Tibial nerve (tissue), 4 donors: ENCODE data around the gene TAF4. TPM values are rescaled to one million over a fixed set of nuclear protein-coding genes. Genes with fewer than 3 reads are reported as not detected.

Experiments used
- DNase-seq, 2 donors: peaks; one replicate each; pipeline ENCODE4 v3.0.0-alpha.2; 2019; ENCODE audit warnings: low spot score in 2 of 2
- H3K27ac ChIP-seq, 4 donors: fragments of 200-600 bp; sonication (generic) in 3 of 4; one replicate each; pipeline ENCODE4 v1.5.1; 2017 to 2019; ENCODE audit warnings: mild to moderate bottlenecking in 1 of 4
- H3K27me3 ChIP-seq, 2 donors: fragments of 200-600 bp; sonication (generic) in 1 of 2; one replicate each; pipeline versions ENCODE4 v1.5.1 to v1.6.0; 2017 to 2019
- H3K36me3 ChIP-seq, 3 donors: fragments of 200-600 bp; sonication (generic); one replicate each; pipeline ENCODE4 v1.5.1; 2018 to 2019
- H3K4me1 ChIP-seq, 4 donors: fragments of 200-600 bp; sonication (generic) in 3 of 4; one replicate each; pipeline ENCODE4 v1.5.1; 2017 to 2019
- H3K4me3 ChIP-seq, 4 donors: fragments of 200-600 bp; sonication (generic) in 3 of 4; one replicate each; pipeline ENCODE4 v1.5.1; 2017 to 2019; ENCODE audit warnings: mild to moderate bottlenecking in 1 of 4, moderate library complexity in 1 of 4
- H3K9me3 ChIP-seq, 4 donors: fragments of 200-600 bp; sonication (generic) in 3 of 4; one replicate each; pipeline ENCODE4 v1.5.1; 2017 to 2019
- EP300 ChIP-seq, 2 donors: sonication (generic); formaldehyde crosslinking; IDR thresholded peaks; one replicate each; pipeline ENCODE4 v1.6.1; 2017; ENCODE audit warnings: antibody characterized with exemption in 2 of 2, mild to moderate bottlenecking in 1 of 2
- POLR2A ChIP-seq, 2 donors: fragments of 450-650 bp; IDR thresholded peaks; one replicate each; pipeline ENCODE4 v1.6.1; 2017; ENCODE audit warnings: antibody characterized with exemption in 2 of 2, mild to moderate bottlenecking in 2 of 2, moderate library complexity in 2 of 2
- WGBS, 2 donors: methylation state at CpG; one replicate each; pipeline ENCODE4 v1.1.5; 2018; 5-methylcytosine and 5-hydroxymethylcytosine counted together
- total RNA-seq, 4 donors: library from RNA; depleted of rRNA; stranded (reverse); fragments of >200 nt; gene quantifications; one replicate each; pipeline ENCODE4 v1.1.0, GENCODE V29; 2016
- TF ChIP-seq, protein P1 (sequence below), 5 experiments: fragments of 200-600 bp in 3 of 5; fragments of 450-650 bp in 2 of 5; sonication (generic) in 3 of 5; IDR thresholded peaks; one replicate each; pipeline ENCODE4 v1.5.1; 2016 to 2019; ENCODE audit warnings: antibody characterized with exemption in 5 of 5, mild to moderate bottlenecking in 3 of 5, moderate library complexity in 2 of 5

Gene TAF4
- 10 to 100 TPM; 11.2 to 50.4 (median 14.8) TPM for total RNA-seq

GRCh38 chr20:62065674-62066338 is at the start of gene TAF4:
Gene TAF4 (minus strand): TSS chr20:62065881. CDS start chr20:62065810, 71 bp downstream.
- no peaks in the 10 kb centered on the region for H3K36me3 ChIP-seq
- TF ChIP-seq POLR2A (IDR thresholded peaks at IDR 0.05) (peak; percentile 54 to 89), EP300 (IDR thresholded peaks at IDR 0.05) (peak in 1 of 2 donors; percentile 86)
- TF ChIP-seq, protein P1, sequence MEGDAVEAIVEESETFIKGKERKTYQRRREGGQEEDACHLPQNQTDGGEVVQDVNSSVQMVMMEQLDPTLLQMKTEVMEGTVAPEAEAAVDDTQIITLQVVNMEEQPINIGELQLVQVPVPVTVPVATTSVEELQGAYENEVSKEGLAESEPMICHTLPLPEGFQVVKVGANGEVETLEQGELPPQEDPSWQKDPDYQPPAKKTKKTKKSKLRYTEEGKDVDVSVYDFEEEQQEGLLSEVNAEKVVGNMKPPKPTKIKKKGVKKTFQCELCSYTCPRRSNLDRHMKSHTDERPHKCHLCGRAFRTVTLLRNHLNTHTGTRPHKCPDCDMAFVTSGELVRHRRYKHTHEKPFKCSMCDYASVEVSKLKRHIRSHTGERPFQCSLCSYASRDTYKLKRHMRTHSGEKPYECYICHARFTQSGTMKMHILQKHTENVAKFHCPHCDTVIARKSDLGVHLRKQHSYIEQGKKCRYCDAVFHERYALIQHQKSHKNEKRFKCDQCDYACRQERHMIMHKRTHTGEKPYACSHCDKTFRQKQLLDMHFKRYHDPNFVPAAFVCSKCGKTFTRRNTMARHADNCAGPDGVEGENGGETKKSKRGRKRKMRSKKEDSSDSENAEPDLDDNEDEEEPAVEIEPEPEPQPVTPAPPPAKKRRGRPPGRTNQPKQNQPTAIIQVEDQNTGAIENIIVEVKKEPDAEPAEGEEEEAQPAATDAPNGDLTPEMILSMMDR (IDR thresholded peaks at IDR 0.05): no peak
- peaks cover 0 to 4% of the 10 kb centered on the region in 2 donors for H3K27me3 ChIP-seq
- DNase-seq: peak; percentile 39 to 52
- H3K4me1 ChIP-seq: peaks cover 0 to 46% (median 29%) of the 10 kb centered on the region in 4 donors
- peak within 1 kb of the TSS; percentile 53 to 84 (median 76) for H3K4me3 ChIP-seq
- peak within 1 kb of the TSS; percentile 83 to 94 (median 92) for H3K27ac ChIP-seq
- 0% methylated on average over 44 of the region's 116 CpGs; no CpG with 5 or more reads in 1 of the 2 donors for WGBS, 2 donors
- no peaks in the 10 kb centered on the region for H3K9me3 ChIP-seq

DNA sequence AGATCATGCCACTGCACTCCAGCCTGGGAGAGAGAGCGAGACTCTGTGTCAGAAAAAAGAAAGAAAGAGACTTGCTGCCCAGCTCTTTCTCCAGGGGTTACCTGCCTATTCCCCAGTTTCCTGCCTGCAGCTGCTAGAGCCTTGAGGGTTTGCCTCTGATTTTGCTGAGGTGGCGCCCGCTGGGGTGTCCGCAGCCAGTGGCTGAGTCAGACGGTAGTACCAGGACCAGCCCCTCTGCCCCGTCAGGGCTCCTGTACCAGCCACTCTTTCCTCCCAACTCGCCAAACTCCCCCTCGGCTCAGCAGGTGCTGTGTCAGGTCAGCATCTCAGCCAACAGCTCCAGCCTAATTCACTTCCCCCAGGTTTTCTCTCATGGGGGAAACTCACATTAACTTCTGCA is 49.2 kb upstream of the TAF4 start:
- Histone ChIP-seq H3K9me3 (peaks cover 0 to 44% (median 2%) of the 10 kb centered on the region in 4 donors), H3K27me3 (peaks cover 0 to 69% of the 10 kb centered on the region in 2 donors), H3K36me3 (peaks cover 0 to 7% (median 0%) of the 10 kb centered on the region in 3 donors), H3K27ac (no peak overlapping the region), H3K4me3 (no peak overlapping the region), H3K4me1 (no peaks in the 10 kb centered on the region)
- no peak for DNase-seq
- WGBS, 2 donors: 38 to 49% methylated on average over 8 of the region's 8 CpGs
- TF ChIP-seq POLR2A (IDR thresholded peaks at IDR 0.05): no peak
- no peak for TF ChIP-seq EP300 (IDR thresholded peaks at IDR 0.05)
- TF ChIP-seq, protein P1 (IDR thresholded peaks at IDR 0.05): no peak

DNA sequence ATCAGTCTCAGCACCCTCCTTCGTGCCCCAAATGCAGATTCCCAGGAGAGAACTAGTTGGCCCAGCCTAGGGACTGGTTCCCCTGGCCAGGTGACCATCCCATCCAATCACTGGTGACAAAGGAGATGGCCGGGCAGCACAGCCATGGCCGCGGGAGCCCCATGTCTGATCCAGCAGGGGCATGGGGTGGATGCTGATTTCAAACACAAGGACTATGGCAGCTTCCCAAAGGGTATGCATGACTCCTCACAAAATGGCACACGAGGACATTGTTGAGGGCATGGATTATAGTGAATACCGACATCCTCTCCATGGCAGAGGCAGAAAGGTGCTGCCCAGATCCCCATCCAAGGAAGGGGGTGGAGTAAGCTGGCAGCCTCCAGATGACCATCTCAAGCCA is 46.7 kb upstream of the TAF4 start:
- peaks cover 0 to 7% (median 0%) of the 10 kb centered on the region in 3 donors for H3K36me3 ChIP-seq
- TF ChIP-seq POLR2A (IDR thresholded peaks at IDR 0.05) (no peak), EP300 (IDR thresholded peaks at IDR 0.05) (no peak)
- TF ChIP-seq, protein P1 (IDR thresholded peaks at IDR 0.05): no peak
- H3K9me3 ChIP-seq: peaks cover 0 to 69% (median 13%) of the 10 kb centered on the region in 4 donors
- H3K27me3 ChIP-seq: peaks cover 0 to 48% of the 10 kb centered on the region in 2 donors
- 90 to 96% methylated on average over 6 of the region's 6 CpGs for WGBS, 2 donors
- no peaks in the 10 kb centered on the region for H3K4me1 ChIP-seq
- no peak overlapping the region for H3K27ac ChIP-seq
- no peak for DNase-seq
- H3K4me3 ChIP-seq: no peak overlapping the region

- no peak for DNase-seq
These were observed 45.5 kb upstream of the TAF4 start for GRCh38 chr20:62111148-62111547.

More at GRCh38 chr20:62111148-62111547, 45.5 kb upstream of the TAF4 start:
- Histone ChIP-seq H3K9me3 (peaks cover 0 to 81% (median 14%) of the 10 kb centered on the region in 4 donors), H3K4me1 (no peaks in the 10 kb centered on the region), H3K4me3 (no peak overlapping the region), H3K27ac (no peak overlapping the region), H3K36me3 (peaks cover 0 to 7% (median 0%) of the 10 kb centered on the region in 3 donors), H3K27me3 (peaks cover 0 to 36% of the 10 kb centered on the region in 2 donors)
- TF ChIP-seq POLR2A (IDR thresholded peaks at IDR 0.05) (no peak), EP300 (IDR thresholded peaks at IDR 0.05) (no peak)
- TF ChIP-seq, protein P1 (IDR thresholded peaks at IDR 0.05): no peak
- whole genome bisulfite sequencing, 2 donors: 95 to 96% methylated on average over 6 of the region's 6 CpGs
